Measurements from ENCODE around the gene QRFPR. TPM values are rescaled to one million over a fixed set of nuclear protein-coding genes. Genes with fewer than 3 reads are reported as not detected.

Gene QRFPR
- total RNA-seq, 2 donors from 2014 or later: not detected

DNA sequence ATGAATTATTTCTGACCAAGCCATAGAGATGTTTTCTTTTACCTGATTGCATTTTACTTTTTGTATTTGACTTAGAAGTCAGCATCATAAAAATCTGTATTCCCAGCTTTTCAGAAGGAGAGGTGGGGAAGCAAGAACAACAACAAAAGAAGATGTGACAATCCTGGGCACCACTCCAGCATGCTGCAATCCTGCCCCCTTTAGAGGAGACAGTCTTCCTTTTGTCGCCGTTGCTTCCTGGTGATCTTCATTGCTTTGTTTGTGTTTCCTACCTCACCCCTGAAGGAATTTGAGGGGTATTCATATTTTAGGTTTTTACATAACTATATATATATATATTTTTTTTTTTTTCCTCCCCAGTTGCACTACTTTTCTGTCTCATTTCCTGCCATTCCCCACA is 3.7 kb downstream of the QRFPR start:
- H3K4me1 ChIP-seq: no peaks in the 10 kb centered on the region
- intact Hi-C loops (cut with DNase I): no loop called here
- H3K4me3 ChIP-seq: no peak overlapping the region
- TF ChIP-seq, protein P1, sequence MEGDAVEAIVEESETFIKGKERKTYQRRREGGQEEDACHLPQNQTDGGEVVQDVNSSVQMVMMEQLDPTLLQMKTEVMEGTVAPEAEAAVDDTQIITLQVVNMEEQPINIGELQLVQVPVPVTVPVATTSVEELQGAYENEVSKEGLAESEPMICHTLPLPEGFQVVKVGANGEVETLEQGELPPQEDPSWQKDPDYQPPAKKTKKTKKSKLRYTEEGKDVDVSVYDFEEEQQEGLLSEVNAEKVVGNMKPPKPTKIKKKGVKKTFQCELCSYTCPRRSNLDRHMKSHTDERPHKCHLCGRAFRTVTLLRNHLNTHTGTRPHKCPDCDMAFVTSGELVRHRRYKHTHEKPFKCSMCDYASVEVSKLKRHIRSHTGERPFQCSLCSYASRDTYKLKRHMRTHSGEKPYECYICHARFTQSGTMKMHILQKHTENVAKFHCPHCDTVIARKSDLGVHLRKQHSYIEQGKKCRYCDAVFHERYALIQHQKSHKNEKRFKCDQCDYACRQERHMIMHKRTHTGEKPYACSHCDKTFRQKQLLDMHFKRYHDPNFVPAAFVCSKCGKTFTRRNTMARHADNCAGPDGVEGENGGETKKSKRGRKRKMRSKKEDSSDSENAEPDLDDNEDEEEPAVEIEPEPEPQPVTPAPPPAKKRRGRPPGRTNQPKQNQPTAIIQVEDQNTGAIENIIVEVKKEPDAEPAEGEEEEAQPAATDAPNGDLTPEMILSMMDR (IDR thresholded peaks at IDR 0.05): no peak
- no peaks in the 10 kb centered on the region for H3K36me3 ChIP-seq
- no peaks in the 10 kb centered on the region for H3K9me3 ChIP-seq
- H3K9ac ChIP-seq (ENCODE audit: low read depth in 2 of 2, low read length in 2 of 2): no peak overlapping the region
- H3K27me3 ChIP-seq: peaks cover 8% of the 10 kb centered on the region
- no peak overlapping the region for H3K27ac ChIP-seq
- no peak for DNase-seq

DNA sequence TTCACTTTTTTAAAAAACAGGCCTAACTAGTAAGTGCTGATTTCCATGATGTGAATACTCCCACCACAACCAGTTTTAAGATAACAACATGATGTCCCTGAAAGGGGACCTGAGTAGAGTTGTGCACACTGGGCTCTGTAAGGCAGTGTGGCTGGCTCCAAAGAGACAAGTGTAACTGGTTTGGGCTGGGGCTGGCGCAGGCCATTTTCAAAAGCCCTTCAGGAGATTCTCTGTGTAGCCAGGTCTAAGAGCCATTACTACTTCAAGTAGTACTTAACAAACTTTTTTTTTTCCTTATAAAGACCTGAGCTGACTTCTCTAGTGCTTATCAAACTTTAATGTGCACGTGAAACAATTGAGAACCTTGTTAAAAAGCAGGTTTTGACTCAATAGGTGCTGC is 4.3 kb downstream of the QRFPR start:
- intact Hi-C loops (cut with DNase I): no loop called here
- H3K9me3 ChIP-seq: no peaks in the 10 kb centered on the region
- no peaks in the 10 kb centered on the region for H3K36me3 ChIP-seq
- peaks cover 8% of the 10 kb centered on the region for H3K27me3 ChIP-seq
- H3K9ac ChIP-seq (ENCODE audit: low read depth in 2 of 2, low read length in 2 of 2): no peak overlapping the region
- TF ChIP-seq, protein P1 (IDR thresholded peaks at IDR 0.05): no peak
- no peak overlapping the region for H3K4me3 ChIP-seq
- no peak for DNase-seq
- no peaks in the 10 kb centered on the region for H3K4me1 ChIP-seq
- H3K27ac ChIP-seq: no peak overlapping the region

- H3K27ac ChIP-seq: no peak overlapping the region
- H3K9me3 ChIP-seq: no peaks in the 10 kb centered on the region
- H3K4me3 ChIP-seq: no peak overlapping the region
- DNase-seq: no peak
- H3K4me1 ChIP-seq: no peaks in the 10 kb centered on the region
- H3K9ac ChIP-seq (ENCODE audit: low read depth in 2 of 2, low read length in 2 of 2): no peak overlapping the region
- TF ChIP-seq, protein P1 (IDR thresholded peaks at IDR 0.05): no peak
- H3K36me3 ChIP-seq: no peaks in the 10 kb centered on the region
- intact Hi-C loops (cut with DNase I): no loop called here
- peaks cover 8% of the 10 kb centered on the region for H3K27me3 ChIP-seq
Measured at GRCh38 chr4:121376097-121376496, 4.7 kb downstream of the QRFPR start.

DNA sequence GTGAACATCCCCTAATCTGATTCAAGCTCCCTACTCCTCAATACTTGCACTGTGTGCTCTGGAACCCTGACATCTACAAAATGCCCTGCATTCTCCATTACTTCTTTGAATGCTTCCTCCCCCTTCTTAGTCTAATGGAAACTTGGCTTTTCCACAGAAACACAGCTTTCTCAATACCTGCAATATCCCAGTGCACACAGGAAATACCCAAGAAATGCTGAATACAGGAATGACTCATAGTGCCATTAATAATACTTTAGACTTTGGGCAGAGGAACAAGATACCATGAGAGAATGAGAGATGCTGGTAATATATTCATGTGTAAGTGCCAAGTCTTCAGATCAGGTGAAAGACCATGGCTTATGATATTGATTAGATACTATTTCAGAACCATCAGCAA is 5.6 kb downstream of the QRFPR start:
- H3K9ac ChIP-seq (ENCODE audit: low read depth in 2 of 2, low read length in 2 of 2): no peak overlapping the region
- no peak overlapping the region for H3K4me3 ChIP-seq
- no peak for DNase-seq
- H3K27me3 ChIP-seq: peaks cover under 1% of the 10 kb centered on the region
- TF ChIP-seq, protein P1 (IDR thresholded peaks at IDR 0.05): no peak
- no peaks in the 10 kb centered on the region for H3K9me3 ChIP-seq
- intact Hi-C loops (cut with DNase I): no loop called here
- H3K4me1 ChIP-seq: no peaks in the 10 kb centered on the region
- no peak overlapping the region for H3K27ac ChIP-seq
- no peaks in the 10 kb centered on the region for H3K36me3 ChIP-seq

GRCh38 chr4:121373841-121374240 is 7.0 kb downstream of the QRFPR start:
- intact Hi-C loops (cut with DNase I): loop anchor here (5.0 kb wide), 2 partner anchors 283 to 353 kb away; no protein-coding TSS in a partner anchor
- no peak overlapping the region for H3K9ac ChIP-seq (ENCODE audit: low read depth in 2 of 2, low read length in 2 of 2)
- no peaks in the 10 kb centered on the region for H3K4me1 ChIP-seq
- no peak overlapping the region for H3K4me3 ChIP-seq
- no peak for DNase-seq
- no peaks in the 10 kb centered on the region for H3K36me3 ChIP-seq
- TF ChIP-seq, protein P1 (IDR thresholded peaks at IDR 0.05): no peak
- no peaks in the 10 kb centered on the region for H3K9me3 ChIP-seq
- H3K27ac ChIP-seq: no peak overlapping the region
- no peaks in the 10 kb centered on the region for H3K27me3 ChIP-seq

All from colonic mucosa (tissue), 4 donors.